Aorta (tissue), 5 donors: Measurements from ENCODE around the gene SH3PXD2B. TPM values are rescaled to one million over a fixed set of nuclear protein-coding genes. Genes with fewer than 3 reads are reported as not detected.

Experiments used
- ATAC-seq: fragments of 200-7000 bp; cut with Tn5 transposase; one replicate; pipeline ENCODE4 v1.9.1; 2022; ENCODE audit warnings: moderate library complexity; ENCODE audit not compliant: low FRiP score
- DNase-seq, 2 donors: peaks; one replicate each; pipeline ENCODE4 v3.0.0-alpha.2; 2020
- H3K27ac ChIP-seq, 2 donors: one replicate each; pipeline ENCODE4 v1.5.1; 2013; ENCODE audit warnings: low read length in 2 of 2, mild to moderate bottlenecking in 2 of 2, moderate library complexity in 2 of 2, control low read depth in 1 of 2, inconsistent platforms in 1 of 2, low read depth in 1 of 2
- H3K27me3 ChIP-seq, 2 donors: one replicate each; pipeline ENCODE4 v1.6.1; 2013; ENCODE audit warnings: control low read depth in 1 of 2, low read length in 1 of 2, mild to moderate bottlenecking in 1 of 2, moderate library complexity in 1 of 2; ENCODE audit not compliant: insufficient read depth in 2 of 2, control insufficient read depth in 1 of 2
- H3K36me3 ChIP-seq, 2 donors: one replicate each; pipeline ENCODE4 v1.6.1; 2013; ENCODE audit warnings: control low read depth in 1 of 2, low read length in 1 of 2, mild to moderate bottlenecking in 1 of 2; ENCODE audit not compliant: insufficient read depth in 2 of 2, control insufficient read depth in 1 of 2
- H3K4me1 ChIP-seq, 2 donors: one replicate each; pipeline ENCODE4 v1.6.1; 2013; ENCODE audit warnings: low read length in 2 of 2, control low read depth in 1 of 2, mild to moderate bottlenecking in 1 of 2, moderate library complexity in 1 of 2; ENCODE audit not compliant: insufficient read depth in 2 of 2, control insufficient read depth in 1 of 2
- H3K4me3 ChIP-seq, 2 donors: one replicate each; pipeline ENCODE4 v1.5.1; 2013; ENCODE audit warnings: low read length in 2 of 2, control low read depth in 1 of 2, mild to moderate bottlenecking in 1 of 2
- H3K9me3 ChIP-seq: one replicate; pipeline ENCODE4 v1.6.1; 2013; ENCODE audit warnings: mild to moderate bottlenecking, low read length; ENCODE audit not compliant: control insufficient read depth
- WGBS, 2 donors: extraction: QIAGEN DNeasy Blood & Tissue Kit; methylation state at CpG; one replicate each; pipeline ENCODE4 v1.1.7; 2013; 5-methylcytosine and 5-hydroxymethylcytosine counted together
- intact Hi-C, 2 donors: fragments of 100-400 bp; cut with DNase I; formaldehyde crosslinking; loops; one replicate each; pipeline versions ENCODE4 v1.14.2 to v1.15.0; 2022
- polyA plus RNA-seq, 2 donors: library from polyadenylated mRNA; stranded (reverse); fragments of 200-250 nt; gene quantifications; one replicate each; pipeline ENCODE4 v1.2.3, GENCODE V29; 2013
- total RNA-seq, 2 donors: library from RNA; stranded (reverse); fragmentation: NEBNext Ultra II Directional; extraction: Animal tissue kit (Norgen Biotek cat#: 25700); gene quantifications; one replicate each; pipeline ENCODE4 v1.2.1, GENCODE V29; 2021
- donor health status: healthy with polysubstance abuse.
- donor health status: Bipolar disorder and iron deficiency.
- donor health status: DM: no; HTN: no; CAD: no.
- donor health status: DM: no; HTN: no; CAD: no.
- donor health status: DM: yes; HTN: yes; CAD: no.

SH3PXD2B gene
- total and polyA plus RNA-seq, 4 donors = 4.5 to 69.1 (median 25.3) TPM

- no peak overlapping the region for H3K27ac ChIP-seq
- 93 to 95% methylated on average over 13 of the region's 13 CpGs for WGBS, 2 donors
Measured at GRCh38 chr5:172415362-172416275, 38.7 kb downstream of the SH3PXD2B start.

GRCh38 chr5:172414531-172415361, 39.6 kb downstream of the SH3PXD2B start:
- Histone ChIP-seq H3K27me3 (no peaks in the 10 kb centered on the region), H3K27ac (no peak overlapping the region), H3K4me3 (no peak overlapping the region), H3K9me3 (no peaks in the 10 kb centered on the region), H3K4me1 (no peaks in the 10 kb centered on the region), H3K36me3 (no peaks in the 10 kb centered on the region)
- intact Hi-C loops = loop anchor here (5.0 kb wide), 1 partner anchor 38 kb away; the partner anchor contains the start of gene SH3PXD2B (in 2 of the 2)
- DNase-seq (peak; percentile 79 to 83), ATAC-seq (no peak)
- 17 to 21% methylated on average over 13 of the region's 13 CpGs for WGBS, 2 donors

More at GRCh38 chr5:172415362-172416275, 38.7 kb downstream of the SH3PXD2B start:
- Histone ChIP-seq H3K4me1 (no peaks in the 10 kb centered on the region), H3K36me3 (no peaks in the 10 kb centered on the region), H3K4me3 (no peak overlapping the region), H3K27me3 (no peaks in the 10 kb centered on the region), H3K9me3 (no peaks in the 10 kb centered on the region)
- intact Hi-C loops = loop anchor here (5.0 kb wide), 1 partner anchor 37 kb away; the partner anchor contains the start of gene SH3PXD2B (in 2 of the 2)
- ATAC-seq = no peak
- DNase-seq = peak in 1 of 2 donors; percentile 60

GRCh38 chr5:172413601-172414171, 40.6 kb downstream of the SH3PXD2B start:
- Histone ChIP-seq H3K9me3 (no peaks in the 10 kb centered on the region), H3K4me3 (no peak overlapping the region), H3K27me3 (no peaks in the 10 kb centered on the region), H3K27ac (peak overlapping the region in 1 of 2 donors; percentile 12), H3K4me1 (no peaks in the 10 kb centered on the region), H3K36me3 (no peaks in the 10 kb centered on the region)
- no peak for DNase-seq
- intact Hi-C loops = no loop called here
- no peak for ATAC-seq
- 21 to 25% methylated on average over 4 of the region's 4 CpGs for WGBS, 2 donors

- ATAC-seq (peak; percentile 81), DNase-seq (peak; percentile 91 to 92)
- Histone ChIP-seq H3K36me3 (no peaks in the 10 kb centered on the region), H3K9me3 (no peaks in the 10 kb centered on the region), H3K4me1 (no peaks in the 10 kb centered on the region), H3K27ac (no peak overlapping the region), H3K27me3 (no peaks in the 10 kb centered on the region), H3K4me3 (no peak overlapping the region)
- WGBS, 2 donors = 73 to 75% methylated on average over 13 of the region's 13 CpGs
- intact Hi-C loops = no loop called here
Measured at GRCh38 chr5:172412724-172413286, 41.5 kb downstream of the SH3PXD2B start.

- ATAC-seq (peak; percentile 23), DNase-seq (no peak)
- H3K27me3 ChIP-seq = no peaks in the 10 kb centered on the region
- intact Hi-C loops = no loop called here
- H3K4me1 ChIP-seq = no peaks in the 10 kb centered on the region
- no peaks in the 10 kb centered on the region for H3K9me3 ChIP-seq
- H3K36me3 ChIP-seq = no peaks in the 10 kb centered on the region
- no peak overlapping the region for H3K27ac ChIP-seq
- 48 to 74% methylated on average over 7 of the region's 7 CpGs for WGBS, 2 donors
- no peak overlapping the region for H3K4me3 ChIP-seq
Measured at GRCh38 chr5:172411484-172412072, 42.7 kb downstream of the SH3PXD2B start.

- no peak overlapping the region for H3K4me3 ChIP-seq
- 63 to 73% methylated on average over 5 of the region's 5 CpGs for WGBS, 2 donors
- H3K4me1 ChIP-seq = no peaks in the 10 kb centered on the region
- DNase-seq (no peak), ATAC-seq (no peak)
- no peaks in the 10 kb centered on the region for H3K9me3 ChIP-seq
- H3K36me3 ChIP-seq = no peaks in the 10 kb centered on the region
- no peaks in the 10 kb centered on the region for H3K27me3 ChIP-seq
- no peak overlapping the region for H3K27ac ChIP-seq
- intact Hi-C loops = no loop called here
Measured at GRCh38 chr5:172410662-172411483, 43.5 kb downstream of the SH3PXD2B start.

- ATAC-seq (no peak), DNase-seq (no peak)
- H3K9me3 ChIP-seq = no peaks in the 10 kb centered on the region
- no peak overlapping the region for H3K4me3 ChIP-seq
- intact Hi-C loops = no loop called here
- peaks cover 0 to 2% of the 10 kb centered on the region in 2 donors for H3K36me3 ChIP-seq
- H3K4me1 ChIP-seq = no peaks in the 10 kb centered on the region
- no peak overlapping the region for H3K27ac ChIP-seq
- no peaks in the 10 kb centered on the region for H3K27me3 ChIP-seq
- WGBS, 2 donors = 89 to 94% methylated on average over 4 of the region's 4 CpGs
Measured at GRCh38 chr5:172410160-172410559, 44.2 kb downstream of the SH3PXD2B start.
